Bronchial epithelial cell (primary cell): ENCODE data around the gene ANKRD65. TPM values are rescaled to one million over a fixed set of nuclear protein-coding genes. Genes with fewer than 3 reads are reported as not detected.
A peak's percentile ranks its signal among the peaks of the same experiment; 100 is the strongest.
"Not testable (repeated sequence)": the region's sequence is repeated elsewhere in the genome, so short reads cannot be mapped to it uniquely, and the experiment has no call there.

Experiments
- DNase-seq: peaks from one replicate; pipeline ENCODE4 v3.0.0-alpha.2; 2010; ENCODE audit warnings: low read depth
- FAIRE-seq: peaks from 2 replicates; lab custom pipeline; 2011; peaks lifted over from hg19 to GRCh38; lab: Jason Lieb, UNC
- H3K27me3 ChIP-seq: 2 replicates; pipeline ENCODE4 v1.5.1; 2011; ENCODE audit warnings: low read length; ENCODE audit not compliant: control insufficient read depth, insufficient read depth
- H3K36me3 ChIP-seq: 2 replicates; pipeline ENCODE4 v1.5.1; 2011; ENCODE audit warnings: low read length; ENCODE audit not compliant: control insufficient read depth, insufficient read depth
- H3K4me3 ChIP-seq: 2 replicates; pipeline ENCODE4 v1.5.1; 2011; ENCODE audit warnings: mild to moderate bottlenecking, low read depth, low read length, control low read depth
- total RNA-seq: library from RNA; depleted of rRNA; stranded (reverse); fragments of >200 nt; gene quantifications from 2 replicates; pipeline ENCODE4 v1.2.1, GENCODE V29; 2014
- TF ChIP-seq, protein P1 (sequence below): IDR thresholded peaks from 2 replicates; pipeline ENCODE4 v1.5.1; 2011; ENCODE audit warnings: mild to moderate bottlenecking, moderate library complexity, low read length, control low read depth, inconsistent platforms; ENCODE audit not compliant: insufficient read depth, severe bottlenecking

The ANKRD65 gene
- total RNA-seq, 1 donor from 2014 or later, result 5.3 TPM

DNA sequence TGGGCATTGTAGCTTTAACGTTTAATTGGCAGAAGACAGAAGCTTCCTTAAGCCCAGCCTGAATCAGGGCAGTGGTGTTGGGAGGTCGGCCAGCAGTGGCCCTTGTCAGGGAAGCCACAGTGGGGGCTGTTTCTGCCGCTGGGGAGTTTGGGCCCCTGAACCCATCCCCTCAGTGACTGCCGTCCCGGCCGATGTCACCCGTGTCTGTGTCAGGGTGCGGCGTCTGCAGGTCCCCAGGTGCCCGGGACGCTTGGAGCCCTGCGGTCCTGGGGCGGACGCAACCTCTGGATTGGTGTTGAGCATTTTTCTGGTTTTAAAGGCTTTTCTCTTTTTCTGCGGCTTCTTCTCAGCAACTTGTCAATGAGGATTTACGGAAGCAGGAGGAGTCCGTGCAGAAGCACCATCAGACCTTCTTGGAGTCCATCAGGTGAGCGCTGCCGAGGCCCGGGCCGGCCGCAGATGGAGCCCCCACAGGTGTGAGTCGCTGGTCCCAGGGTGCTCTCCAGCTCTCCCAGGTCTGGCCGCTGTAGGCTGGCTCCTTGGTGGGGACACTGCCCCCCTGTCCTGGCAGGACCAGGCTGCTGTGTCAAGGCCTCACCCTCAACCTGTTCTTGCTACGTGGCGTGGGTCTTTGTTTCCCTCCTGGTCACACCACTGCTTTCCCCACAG, 30.8 kb upstream of the ANKRD65 start:
- TF ChIP-seq, protein P1, sequence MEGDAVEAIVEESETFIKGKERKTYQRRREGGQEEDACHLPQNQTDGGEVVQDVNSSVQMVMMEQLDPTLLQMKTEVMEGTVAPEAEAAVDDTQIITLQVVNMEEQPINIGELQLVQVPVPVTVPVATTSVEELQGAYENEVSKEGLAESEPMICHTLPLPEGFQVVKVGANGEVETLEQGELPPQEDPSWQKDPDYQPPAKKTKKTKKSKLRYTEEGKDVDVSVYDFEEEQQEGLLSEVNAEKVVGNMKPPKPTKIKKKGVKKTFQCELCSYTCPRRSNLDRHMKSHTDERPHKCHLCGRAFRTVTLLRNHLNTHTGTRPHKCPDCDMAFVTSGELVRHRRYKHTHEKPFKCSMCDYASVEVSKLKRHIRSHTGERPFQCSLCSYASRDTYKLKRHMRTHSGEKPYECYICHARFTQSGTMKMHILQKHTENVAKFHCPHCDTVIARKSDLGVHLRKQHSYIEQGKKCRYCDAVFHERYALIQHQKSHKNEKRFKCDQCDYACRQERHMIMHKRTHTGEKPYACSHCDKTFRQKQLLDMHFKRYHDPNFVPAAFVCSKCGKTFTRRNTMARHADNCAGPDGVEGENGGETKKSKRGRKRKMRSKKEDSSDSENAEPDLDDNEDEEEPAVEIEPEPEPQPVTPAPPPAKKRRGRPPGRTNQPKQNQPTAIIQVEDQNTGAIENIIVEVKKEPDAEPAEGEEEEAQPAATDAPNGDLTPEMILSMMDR, result no peak
- H3K36me3 ChIP-seq, result no peaks in the 10 kb centered on the region
- no peak for FAIRE-seq
- no peak overlapping the region for H3K4me3 ChIP-seq
- H3K27me3 ChIP-seq, result no peaks in the 10 kb centered on the region
- no peak for DNase-seq

DNA sequence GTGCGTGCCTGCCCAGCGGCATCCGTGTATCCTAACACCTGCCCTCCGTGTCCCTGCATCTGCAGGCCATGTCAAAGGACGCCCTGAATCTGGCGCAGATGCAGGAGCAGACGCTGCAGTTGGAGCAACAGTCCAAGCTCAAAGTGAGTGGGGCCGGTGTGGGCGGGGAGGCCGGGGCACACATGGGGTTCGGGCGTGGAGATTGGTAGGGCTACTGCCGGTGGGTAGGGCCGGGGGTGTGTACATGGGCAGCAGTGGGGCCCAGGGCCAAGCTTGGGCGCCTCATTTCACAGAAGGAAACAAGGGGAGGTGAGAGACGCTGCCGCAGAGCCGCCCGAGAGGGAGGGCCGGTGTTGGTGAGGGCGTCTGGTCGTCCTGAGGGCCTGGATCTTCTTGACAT, 29.5 kb upstream of the ANKRD65 start:
- peak; percentile 13 for FAIRE-seq

DNA sequence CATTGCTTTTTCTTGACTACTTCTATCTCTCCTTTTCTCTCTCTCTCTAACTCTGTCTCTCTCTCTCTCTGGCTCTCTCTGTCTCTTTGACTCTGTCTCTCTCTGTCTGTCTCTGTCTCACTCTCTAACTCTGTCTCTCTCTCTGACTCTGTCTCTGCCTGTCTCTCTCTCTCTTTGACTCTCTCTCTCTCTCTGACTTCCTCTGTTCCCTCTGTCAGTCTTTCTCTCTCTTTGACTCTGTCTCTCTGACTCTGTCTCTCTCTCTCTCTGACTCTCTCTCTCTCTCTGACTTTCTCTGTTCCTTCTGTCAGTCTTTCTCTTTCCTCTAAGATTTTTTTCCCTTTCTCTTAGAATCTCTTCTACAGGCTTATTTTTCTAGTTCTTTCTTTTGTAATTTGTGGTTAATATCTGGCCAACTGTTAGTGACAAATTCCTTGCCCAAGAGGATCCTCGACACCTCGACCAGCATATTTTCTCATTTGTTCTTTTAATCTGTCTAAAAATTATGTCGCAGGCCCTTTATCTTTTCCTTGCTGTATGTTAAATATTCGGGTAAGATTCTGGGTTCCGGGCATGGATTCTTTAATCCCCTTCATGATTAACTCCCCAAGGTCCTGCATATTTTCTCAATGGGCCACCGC, 28.1 kb upstream of the ANKRD65 start, which contains the start of gene ATAD3C:
Gene ATAD3C (plus strand): TSS at position 591 of the 641 bp plus-strand sequence. CDS start 995 bp downstream, outside the sequence.
- no peaks in the 10 kb centered on the region for H3K27me3 ChIP-seq
- TF ChIP-seq, protein P1, result no peak
- no peak within 1 kb of the TSS for H3K4me3 ChIP-seq
- FAIRE-seq, result no peak
- no peak for DNase-seq
- no peaks in the 10 kb centered on the region for H3K36me3 ChIP-seq

More for the DNA sequence above, 29.5 kb upstream of the ANKRD65 start:
- not testable (repeated sequence) for H3K4me3 ChIP-seq, H3K36me3 ChIP-seq, DNase-seq, H3K27me3 ChIP-seq

DNA sequence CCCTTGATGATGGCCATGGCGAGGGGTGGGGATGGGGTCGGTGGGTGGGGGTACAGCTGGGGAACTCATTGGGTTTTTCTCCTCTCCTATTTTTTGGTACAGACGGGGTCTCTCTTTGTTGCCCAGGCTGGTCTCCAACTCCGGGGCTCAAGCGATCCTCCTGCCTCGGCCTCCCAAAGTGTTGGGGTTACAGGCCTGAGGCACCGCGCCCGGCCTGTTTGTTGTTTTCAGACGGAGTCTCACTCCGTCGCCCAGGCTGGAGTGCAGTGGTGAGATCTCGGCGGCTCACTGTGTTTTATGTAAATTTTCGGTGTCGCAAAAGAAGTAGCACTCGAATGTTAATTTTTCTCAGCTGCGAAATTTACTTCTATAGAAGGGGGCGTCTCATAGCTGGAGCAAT, 25.6 kb upstream of the ANKRD65 start:
- not testable (repeated sequence) for H3K27me3 ChIP-seq, H3K4me3 ChIP-seq, H3K36me3 ChIP-seq, DNase-seq, FAIRE-seq

DNA sequence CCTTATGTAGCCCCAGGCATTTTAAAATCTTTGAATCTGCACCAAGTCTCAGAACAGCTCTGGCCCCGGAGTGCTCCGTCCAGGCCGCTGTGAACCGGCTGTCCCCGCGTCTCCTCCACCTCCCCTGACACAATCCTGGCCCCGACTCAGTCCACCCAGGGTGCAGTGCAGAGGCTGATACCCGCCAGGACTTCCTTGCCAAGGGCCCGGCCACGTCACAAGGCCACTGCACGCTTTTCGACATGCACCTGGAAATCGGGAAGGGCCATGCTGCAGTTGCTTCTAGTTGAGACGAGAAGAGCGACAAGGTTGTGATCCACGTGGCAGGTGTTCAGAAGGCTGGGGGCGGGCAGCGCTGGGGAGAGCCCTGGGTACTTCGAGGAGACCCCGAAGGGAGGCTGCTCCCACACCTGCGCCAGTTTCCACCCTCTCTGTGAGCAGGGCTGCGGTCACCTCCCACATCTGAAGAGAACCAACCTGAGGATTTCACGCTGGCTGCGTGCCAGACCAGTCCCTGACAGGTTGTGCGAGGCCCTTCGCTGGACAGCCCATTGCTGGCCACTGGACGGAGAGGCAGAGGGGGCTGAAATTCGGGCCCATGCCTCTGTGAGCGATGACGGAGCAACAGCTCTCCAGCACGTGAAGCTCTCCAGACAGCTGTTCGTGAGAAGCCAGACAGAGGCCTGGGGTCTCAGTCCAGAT, 21.1 kb upstream of the ANKRD65 start:
- TF ChIP-seq, protein P1, result no peak
- Histone ChIP-seq H3K27me3 (no peaks in the 10 kb centered on the region), H3K4me3 (no peak overlapping the region), H3K36me3 (no peaks in the 10 kb centered on the region)
- FAIRE-seq (no peak), DNase-seq (no peak)

DNA sequence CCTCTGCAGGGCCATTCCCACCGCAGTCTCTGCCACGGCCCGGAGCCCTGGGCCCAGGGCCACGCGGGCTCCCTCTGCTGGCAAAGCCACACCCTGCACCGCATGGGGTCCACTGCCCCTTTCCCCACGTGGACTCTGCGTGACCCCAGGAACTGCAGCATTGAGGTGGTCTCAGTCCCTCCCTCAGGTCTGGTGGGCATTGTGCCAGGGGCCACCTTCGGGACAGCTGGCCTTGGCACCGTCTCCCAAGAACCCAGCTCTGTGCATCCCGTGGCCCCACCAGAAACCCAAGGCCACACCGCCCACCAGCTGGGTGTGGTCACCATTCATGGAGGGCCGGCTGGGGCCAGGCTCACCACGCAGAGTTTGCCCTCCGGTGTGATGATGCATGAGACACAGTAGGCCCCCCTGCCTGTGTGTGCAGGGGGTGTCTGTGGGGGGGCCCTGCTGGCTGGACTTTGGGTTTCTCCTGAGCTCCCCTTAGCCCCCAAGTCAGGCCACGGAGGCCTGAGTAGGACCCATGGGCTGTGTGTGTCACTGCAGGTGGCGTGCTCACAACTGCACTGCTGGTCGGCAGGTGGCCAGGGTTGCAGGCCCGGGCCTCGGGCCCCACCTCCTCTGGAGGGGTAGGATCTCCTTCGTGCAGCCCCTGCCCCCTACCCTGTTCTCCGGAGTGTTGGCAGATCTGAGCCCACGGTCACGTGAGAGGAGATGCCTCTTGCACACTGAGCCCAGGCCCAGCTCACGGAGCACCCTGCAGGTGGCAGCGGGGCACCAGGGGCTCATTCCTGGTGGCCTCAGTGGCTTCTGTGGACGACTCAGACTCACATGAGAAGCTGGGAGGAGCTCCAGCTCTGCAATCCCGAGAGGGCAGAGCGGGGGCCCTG, 20.2 kb upstream of the ANKRD65 start:
- Histone ChIP-seq H3K27me3 (no peaks in the 10 kb centered on the region), H3K4me3 (no peak overlapping the region), H3K36me3 (no peaks in the 10 kb centered on the region)
- TF ChIP-seq, protein P1, result peak; percentile 98
- no peak for FAIRE-seq
- no peak for DNase-seq
